Activated CD8-positive, alpha-beta memory T cell treated with anti-CD3 and anti-CD28 coated beads for 24 hours (primary cell): Measurements from ENCODE around the gene BRSK1.
A peak's percentile ranks its signal among the peaks of the same experiment; 100 is the strongest.

Experiments
- DNase-seq: peaks from one replicate; pipeline ENCODE4 v3.0.0-alpha.2; 2020

BRSK1 gene

DNA sequence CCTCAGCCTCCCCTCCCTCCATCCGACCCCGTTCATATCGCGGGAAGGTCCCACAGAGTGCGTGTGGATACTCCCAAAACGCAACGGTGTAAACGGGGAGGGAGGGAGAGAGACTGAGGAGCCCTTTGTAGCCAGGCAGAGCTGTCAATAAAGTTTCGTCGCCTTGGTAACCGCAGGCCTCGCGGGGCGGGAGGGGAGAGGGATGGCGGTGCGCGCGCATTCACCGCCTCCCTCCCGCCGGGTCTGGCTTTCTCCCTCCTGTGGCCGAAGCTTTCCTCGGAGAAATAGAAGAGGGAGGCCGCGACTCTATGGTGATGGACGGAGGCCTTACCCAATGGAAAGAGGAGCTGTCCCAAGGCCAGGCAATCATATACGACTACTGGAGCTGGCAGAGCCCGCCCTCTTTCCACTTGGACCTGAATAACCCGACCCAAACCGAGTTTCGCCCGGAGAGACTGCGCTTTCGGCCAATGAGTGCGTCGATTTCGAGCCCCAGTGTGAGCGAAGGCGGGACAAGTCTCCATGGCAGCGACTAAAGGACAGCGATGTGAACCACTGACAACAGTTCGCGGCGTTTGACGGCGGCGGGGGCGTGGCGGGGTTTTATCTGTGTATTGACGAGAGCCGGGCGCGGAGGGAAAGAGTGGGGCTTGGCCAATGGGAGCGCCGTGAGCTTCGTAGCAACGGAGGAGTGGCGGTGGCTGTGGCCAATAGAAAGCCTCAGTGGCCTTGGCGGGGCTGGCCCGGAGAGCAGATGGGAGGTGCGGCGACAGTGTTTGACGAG, 55.5 kb downstream of the BRSK1 start, which contains the start of gene KMT5C:
KMT5C (plus strand) TSS at position 772 of the 784 bp plus-strand sequence. CDS start 2,061 bp downstream, outside the sequence.
- DNase-seq = peak; percentile 100

DNA sequence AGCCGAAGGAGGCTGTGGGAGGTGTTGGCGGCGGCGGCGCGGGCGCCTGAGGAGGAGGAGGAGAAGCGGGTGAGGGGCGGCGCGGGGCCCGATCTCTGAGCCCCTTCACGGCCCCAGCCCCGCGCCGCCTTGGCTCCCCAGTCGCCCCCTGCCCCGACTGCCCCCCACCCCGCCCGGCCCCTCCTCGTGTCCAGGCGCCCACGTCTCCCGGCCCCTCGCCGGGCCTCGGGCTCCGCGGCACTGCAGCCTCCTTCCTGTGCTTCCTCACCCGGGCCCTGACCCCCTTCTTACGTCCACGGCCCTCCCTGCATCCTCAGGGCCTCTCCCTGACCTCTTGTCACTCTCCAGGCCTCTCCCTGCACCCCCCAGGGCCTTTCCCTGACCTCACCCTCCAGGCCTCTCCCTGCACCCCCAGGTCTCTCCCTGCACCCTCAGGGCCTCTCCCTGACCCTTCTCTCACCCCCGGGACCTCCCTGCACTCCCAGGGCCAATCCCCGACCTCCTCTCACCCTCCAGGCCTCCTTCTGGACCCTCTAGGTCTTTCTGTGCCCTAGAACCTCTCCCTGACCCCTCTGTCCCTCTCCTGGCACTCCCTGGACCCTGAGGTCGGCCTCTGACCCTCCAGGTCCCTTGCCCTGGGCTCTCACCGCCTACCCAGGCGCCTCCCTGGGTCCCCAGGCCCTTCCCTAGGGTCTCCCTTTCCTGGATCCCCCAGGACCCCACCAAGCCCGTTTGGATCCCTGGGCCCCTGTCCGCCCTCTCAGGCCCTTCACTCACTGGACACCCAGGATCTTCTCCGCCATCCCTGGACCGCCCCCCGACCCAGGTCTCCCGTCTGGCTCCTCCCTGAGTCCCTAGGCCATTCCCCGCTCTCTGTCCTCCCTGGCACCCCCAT, 56.3 kb downstream of the BRSK1 start:
- no peak for DNase-seq

DNA sequence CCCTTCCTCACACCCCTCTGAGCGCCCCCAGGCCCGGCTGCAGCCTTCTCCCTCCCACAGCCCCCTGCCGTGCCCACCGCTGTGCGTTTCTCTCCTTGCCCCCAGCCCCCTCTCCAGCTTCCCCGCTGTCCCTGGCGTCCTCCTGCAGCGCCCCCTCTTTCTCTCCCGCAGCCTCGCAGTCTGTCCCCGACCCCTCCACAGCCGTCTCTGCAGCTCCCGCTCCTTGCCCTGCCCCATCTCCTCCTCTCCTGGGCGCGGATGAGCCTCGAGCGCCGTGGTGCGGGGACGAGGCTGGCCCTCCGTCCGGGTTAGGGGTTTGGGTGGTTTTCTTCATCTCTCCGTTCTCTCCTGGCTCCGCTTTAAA, 57.0 kb downstream of the BRSK1 start:
- no peak for DNase-seq

DNA sequence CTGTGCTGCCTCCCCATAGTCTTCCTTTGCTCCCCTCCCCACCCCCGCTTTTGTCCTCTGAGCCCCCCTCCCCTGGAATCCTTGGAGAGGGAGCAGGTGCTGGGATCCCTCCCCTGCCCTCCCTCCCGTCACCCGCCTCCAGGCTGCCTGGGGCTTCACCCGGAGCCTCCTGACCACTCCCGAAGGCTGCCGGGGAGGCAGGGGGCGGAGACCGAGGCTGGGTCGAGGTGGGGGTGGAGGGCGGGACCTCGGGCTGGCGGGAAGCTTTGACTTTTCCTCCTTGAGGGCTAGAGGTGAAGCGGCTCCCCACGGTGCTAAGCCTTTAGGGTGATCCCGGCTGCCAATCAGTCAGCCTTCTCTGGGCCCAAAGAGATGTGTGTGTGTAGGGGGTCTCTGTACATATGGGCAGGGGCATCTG, 57.4 kb downstream of the BRSK1 start:
- DNase-seq = peak; percentile 79

- DNase-seq = no peak
These were observed 58.1 kb downstream of the BRSK1 start for GRCh38 chr19:55341595-55342531.

DNA sequence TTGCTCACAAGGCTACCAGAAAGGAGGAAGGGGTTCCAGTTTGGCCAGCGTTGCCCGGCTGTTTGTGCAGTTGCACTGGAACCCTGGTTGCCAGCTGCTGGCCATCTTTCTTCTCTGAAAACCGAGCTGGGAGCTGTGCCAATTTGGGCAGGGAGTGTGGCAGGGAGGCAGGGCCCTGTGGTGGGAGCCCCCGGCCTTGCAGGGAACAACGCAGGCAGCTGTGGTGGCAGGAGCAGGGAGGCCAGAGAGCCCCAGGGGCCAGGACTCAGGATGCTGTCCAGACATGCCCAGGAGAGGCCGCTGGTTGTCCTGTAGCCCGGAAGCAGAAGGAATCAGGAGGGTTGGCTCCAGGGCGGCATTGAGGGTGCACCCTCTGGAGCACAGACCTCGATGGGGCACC, 60.6 kb downstream of the BRSK1 start:
- no peak for DNase-seq

GRCh38 chr19:55345101-55345817, 61.5 kb downstream of the BRSK1 start:
- no peak for DNase-seq

GRCh38 chr19:55345818-55346724, 62.3 kb downstream of the BRSK1 start:
- DNase-seq = no peak

DNA sequence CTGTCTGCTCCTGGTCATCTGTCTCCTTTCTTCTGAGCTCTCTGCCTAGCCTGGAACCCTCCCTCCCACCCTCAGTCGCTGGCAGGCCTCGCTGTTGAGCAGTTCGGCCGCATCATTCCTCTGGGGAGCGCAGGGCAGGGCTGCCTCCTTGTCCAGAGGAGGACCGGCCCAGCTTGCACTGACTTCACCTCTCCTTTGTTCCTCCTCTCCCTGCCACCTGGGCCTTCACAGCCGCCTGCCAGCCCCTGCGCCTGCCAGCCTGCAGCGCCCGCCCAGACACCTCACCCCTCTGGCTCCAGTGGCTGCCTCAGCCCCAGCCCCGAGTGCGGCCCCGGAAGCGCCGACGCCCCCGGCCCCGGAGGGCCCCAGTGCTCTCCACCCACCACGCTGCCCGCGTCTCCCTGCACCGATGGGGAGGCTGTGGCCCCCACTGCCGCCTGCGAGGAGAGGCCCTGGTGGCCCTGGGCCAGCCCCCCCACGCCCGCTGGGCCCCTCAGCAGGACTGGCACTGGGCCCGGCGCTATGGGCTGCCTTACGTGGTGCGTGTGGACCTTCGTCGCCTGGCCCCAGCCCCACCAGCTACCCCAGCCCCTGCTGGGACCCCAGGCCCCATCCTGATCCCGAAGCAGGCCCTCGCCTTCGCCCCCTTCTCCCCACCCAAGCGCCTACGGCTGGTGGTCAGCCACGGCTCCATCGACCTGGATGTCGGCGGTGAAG, 63.1 kb downstream of the BRSK1 start:
- no peak for DNase-seq

- DNase-seq = no peak
These were observed 63.7 kb downstream of the BRSK1 start for GRCh38 chr19:55347442-55348009.

DNA sequence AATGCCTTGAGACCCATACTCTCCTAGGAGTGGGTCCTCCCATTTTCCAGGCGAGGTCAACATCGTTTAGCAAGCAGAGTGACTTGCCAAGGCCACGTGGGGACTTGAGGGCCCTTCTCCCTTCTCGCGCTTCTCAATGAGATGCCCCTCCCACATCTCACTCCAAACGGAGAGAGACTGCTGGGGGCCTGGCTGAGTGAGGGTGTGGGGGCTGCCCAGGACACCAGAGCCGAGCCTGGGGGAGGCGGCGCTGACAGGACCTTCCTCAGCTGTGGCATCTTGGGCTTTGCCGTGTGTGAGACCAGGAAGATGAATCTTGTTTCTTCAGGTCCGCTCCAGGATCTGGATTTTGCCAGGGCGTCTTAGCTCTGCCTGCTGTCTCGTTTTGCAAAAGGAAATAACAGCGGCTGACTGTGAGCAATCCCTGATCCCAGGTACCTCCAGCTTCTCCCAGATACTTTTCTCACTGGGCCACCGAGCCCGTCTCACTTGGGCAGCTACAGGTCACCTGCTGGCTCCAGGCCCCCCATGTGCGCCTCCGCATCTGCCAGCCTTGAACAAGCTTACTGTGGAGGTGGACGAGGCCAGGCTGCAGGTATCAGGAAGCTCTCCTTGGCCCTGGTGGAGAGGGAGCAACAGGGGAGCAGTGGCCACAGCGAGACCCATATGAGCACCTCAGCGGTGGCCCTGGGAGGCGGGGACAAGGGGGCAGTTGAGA, 64.7 kb downstream of the BRSK1 start:
- DNase-seq = no peak

GRCh38 chr19:55350620-55351315, 67.0 kb downstream of the BRSK1 start:
- DNase-seq = no peak

GRCh38 chr19:55352040-55352439, 68.2 kb downstream of the BRSK1 start:
- no peak for DNase-seq

DNA sequence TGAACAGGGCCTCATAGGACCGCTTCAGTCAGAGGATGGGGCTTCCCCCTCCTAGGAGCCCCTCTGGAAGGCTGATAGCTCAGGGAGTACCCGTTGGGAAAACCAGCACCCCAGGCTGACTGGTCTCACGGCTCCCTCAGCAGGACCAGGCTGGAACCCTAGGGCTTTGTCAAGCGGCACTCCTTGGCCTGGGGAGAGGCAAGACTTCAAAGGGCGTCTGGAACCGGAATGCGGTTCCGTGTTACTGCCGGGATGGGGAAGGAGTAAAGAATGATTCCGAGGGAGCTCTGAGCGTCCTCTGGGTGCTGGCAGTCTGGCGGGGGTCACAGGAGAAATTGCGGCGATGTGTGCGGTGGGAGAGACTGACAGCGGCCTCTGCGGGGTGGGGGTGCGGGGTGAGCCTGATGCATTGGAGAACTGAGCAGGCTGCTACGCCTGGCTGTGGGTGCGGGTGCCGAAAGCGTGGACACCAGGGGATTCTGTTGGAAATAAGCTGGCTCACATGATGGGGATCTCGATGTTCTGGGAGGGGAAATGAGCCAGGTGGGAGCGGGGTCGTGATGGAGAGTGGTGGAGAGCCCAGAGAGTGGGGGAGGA, 68.8 kb downstream of the BRSK1 start:
- DNase-seq = no peak

GRCh38 chr19:55353356-55353802, 69.6 kb downstream of the BRSK1 start:
- no peak for DNase-seq

GRCh38 chr19:55353803-55354697, 70.3 kb downstream of the BRSK1 start:
- peak; percentile 82 for DNase-seq

- DNase-seq = no peak
These were observed 71.0 kb downstream of the BRSK1 start, which contains the start of gene COX6B2 for GRCh38 chr19:55354698-55355212. Gene COX6B2, minus strand, starts transcription at chr19:55354719. Its CDS starts 198 bp downstream, at chr19:55354521.
